H1 (cell line): ENCODE results near the gene ASF1A. TPM values are rescaled to one million over a fixed set of nuclear protein-coding genes. Genes with fewer than 3 reads are reported as not detected.
"Not testable (repeated sequence)": the region's sequence is repeated elsewhere in the genome, so short reads cannot be mapped to it uniquely, and the experiment has no call there.

Source experiments
- CTCF ChIA-PET: fragments of 300-600 bp; sonication (Branson Sonifier 250); formaldehyde crosslinking; loops from one replicate; lab custom pipeline; 2021; ENCODE audit not compliant: partially characterized antibody; lab: Charles Lee
- POLR2A ChIA-PET: fragments of 300-600 bp; sonication (Branson Sonifier 250); formaldehyde crosslinking; loops from one replicate; lab custom pipeline; 2021; ENCODE audit warnings: inconsistent platforms; ENCODE audit not compliant: partially characterized antibody; lab: Charles Lee
- DNase-seq, 2 experiments: peaks; one replicate each; pipeline versions ENCODE4 v3.0.0 to v3.0.0-alpha.2; 2010 to 2022; ENCODE audit warnings: low spot score in 2 of 2, low read depth in 1 of 2, mixed read lengths in 1 of 2
- FAIRE-seq: peaks from 2 replicates; lab custom pipeline; 2011; peaks lifted over from hg19 to GRCh38; lab: Jason Lieb, UNC
- H2AFZ ChIP-seq: 2 replicates; pipeline ENCODE4 v1.8.1; 2012; ENCODE audit warnings: low read length, inconsistent platforms
- H2AK5ac ChIP-seq: 2 replicates; pipeline ENCODE4 v1.6.1; 2013; ENCODE audit warnings: low read depth, low read length
- H2BK120ac ChIP-seq: replicated peaks from 2 replicates; pipeline ENCODE3; 2013; ENCODE audit warnings: low read depth, low read length, inconsistent platforms
- H2BK12ac ChIP-seq: 2 replicates; pipeline ENCODE4 v1.6.1; 2013; ENCODE audit warnings: low read depth, low read length
- H2BK15ac ChIP-seq: 2 replicates; pipeline ENCODE4 v1.6.1; 2013; ENCODE audit warnings: low read length
- H2BK20ac ChIP-seq: 2 replicates; pipeline ENCODE4 v1.6.1; 2013; ENCODE audit warnings: low read length
- H2BK5ac ChIP-seq: 2 replicates; pipeline ENCODE4 v1.6.1; 2013; ENCODE audit warnings: low read depth, low read length
- H3K14ac ChIP-seq: 2 replicates; pipeline ENCODE4 v1.6.1; 2013; ENCODE audit warnings: inconsistent platforms; ENCODE audit not compliant: insufficient read length
- H3K18ac ChIP-seq: 2 replicates; pipeline ENCODE4 v1.6.1; 2013; ENCODE audit warnings: low read length; ENCODE audit errors: extremely low read depth
- H3K23ac ChIP-seq: 2 replicates; pipeline ENCODE4 v1.6.1; 2013; ENCODE audit warnings: inconsistent platforms; ENCODE audit not compliant: insufficient read length
- H3K23me2 ChIP-seq: 2 replicates; pipeline ENCODE4 v1.6.1; 2013; ENCODE audit warnings: low read depth, low read length
- H3K27ac ChIP-seq: 2 replicates; pipeline ENCODE4 v1.6.1; 2011; ENCODE audit warnings: low read depth, low read length, inconsistent platforms
- H3K27me3 ChIP-seq, 4 experiments: replicated peaks in 1 of 4; 1 replicate in 1 of 4; 2 replicates in 3 of 4; pipeline versions ENCODE4 v1.6.1 to v1.8.1; 2011 to 2013; ENCODE audit warnings: low read length in 3 of 4, mild to moderate bottlenecking in 3 of 4, inconsistent platforms in 2 of 4, mixed read lengths in 2 of 4, moderate library complexity in 1 of 4; ENCODE audit not compliant: control insufficient read depth in 3 of 4, insufficient read depth in 3 of 4; ENCODE audit errors: extremely low read depth in 1 of 4
- H3K36me3 ChIP-seq, 4 experiments: 2 replicates each; pipeline versions ENCODE4 v1.6.1 to v1.8.1; 2011 to 2013; ENCODE audit warnings: mild to moderate bottlenecking in 4 of 4, low read length in 3 of 4, moderate library complexity in 2 of 4, control low read depth in 1 of 4, inconsistent platforms in 1 of 4; ENCODE audit not compliant: insufficient read depth in 4 of 4, control insufficient read depth in 2 of 4
- H3K4ac ChIP-seq: replicated peaks from 2 replicates; pipeline ENCODE3; 2013; ENCODE audit warnings: low read length, low read depth, mixed read lengths, inconsistent platforms; ENCODE audit not compliant: insufficient read length
- H3K4me1 ChIP-seq, 4 experiments: replicated peaks in 1 of 4; 1 replicate in 1 of 4; 2 replicates in 3 of 4; pipeline versions ENCODE4 v1.6.1 to v1.8.1; 2011 to 2013; ENCODE audit warnings: low read length in 3 of 4, inconsistent platforms in 2 of 4, mixed read lengths in 1 of 4; ENCODE audit not compliant: insufficient read depth in 4 of 4, control insufficient read depth in 3 of 4
- H3K4me2 ChIP-seq, 2 experiments: 2 replicates each; pipeline versions ENCODE4 v1.6.1 to v1.8.1; 2011 to 2013; ENCODE audit warnings: low read depth in 2 of 2, low read length in 2 of 2, control low read depth in 1 of 2, inconsistent platforms in 1 of 2, mild to moderate bottlenecking in 1 of 2; ENCODE audit not compliant: insufficient read depth in 1 of 2
- H3K4me3 ChIP-seq, 4 experiments: fragments of 200-600, 300-600 bp in 1 of 4; sonication (generic), shearing (Covaris generic), sonication (Bioruptor Twin) in 1 of 4; 2 replicates each; pipeline versions ENCODE4 v1.5.1 to v1.8.1; 2011 to 2016; ENCODE audit warnings: low read length in 4 of 4, low read depth in 3 of 4, control low read depth in 2 of 4, inconsistent platforms in 2 of 4, mild to moderate bottlenecking in 2 of 4, mixed read lengths in 1 of 4, moderate library complexity in 1 of 4; ENCODE audit not compliant: insufficient read depth in 2 of 4; ENCODE audit errors: extremely low read depth in 1 of 4
- H3K56ac ChIP-seq: replicated peaks from 2 replicates; pipeline ENCODE3; 2013; ENCODE audit warnings: low read depth, mild to moderate bottlenecking, mixed read lengths, low read length, inconsistent platforms; ENCODE audit not compliant: insufficient read length
- H3K79me1 ChIP-seq: 2 replicates; pipeline ENCODE4 v1.6.1; 2013; ENCODE audit warnings: low read depth, low read length, control low read depth
- H3K79me2 ChIP-seq, 2 experiments: 2 replicates each; pipeline versions ENCODE4 v1.6.1 to v1.8.1; 2012 to 2013; ENCODE audit warnings: low read length in 2 of 2, mild to moderate bottlenecking in 2 of 2, inconsistent platforms in 1 of 2; ENCODE audit not compliant: insufficient read depth in 2 of 2, control insufficient read depth in 1 of 2
- H3K9ac ChIP-seq, 4 experiments: replicated peaks in 1 of 4; 1 replicate in 1 of 4; 2 replicates in 3 of 4; pipeline versions ENCODE4 v1.6.1 to v1.8.1; 2011 to 2013; ENCODE audit warnings: low read depth in 3 of 4, low read length in 3 of 4, control low read depth in 2 of 4, mild to moderate bottlenecking in 2 of 4, moderate library complexity in 2 of 4, inconsistent platforms in 1 of 4; ENCODE audit errors: extremely low read depth in 1 of 4
- H3K9me3 ChIP-seq, 2 experiments: 2 replicates each; pipeline versions ENCODE4 v1.6.1 to v1.8.1; 2012 to 2013; ENCODE audit warnings: mild to moderate bottlenecking in 2 of 2, moderate library complexity in 2 of 2, control low read depth in 1 of 2, inconsistent platforms in 1 of 2, low read depth in 1 of 2, low read length in 1 of 2, mixed read lengths in 1 of 2; ENCODE audit not compliant: insufficient read depth in 2 of 2
- H4K20me1 ChIP-seq, 2 experiments: replicated peaks in 1 of 2; 2 replicates each; pipeline versions ENCODE3 to v1.8.1; 2011 to 2013; ENCODE audit warnings: inconsistent platforms in 2 of 2, low read length in 2 of 2, mild to moderate bottlenecking in 1 of 2; ENCODE audit not compliant: insufficient read depth in 2 of 2, control insufficient read depth in 1 of 2
- H4K5ac ChIP-seq: 2 replicates; pipeline ENCODE4 v1.6.1; 2013; ENCODE audit warnings: low read length, low read depth, mixed read lengths, inconsistent platforms; ENCODE audit not compliant: insufficient read length
- H4K8ac ChIP-seq: 2 replicates; pipeline ENCODE4 v1.8.0; 2013; ENCODE audit warnings: mild to moderate bottlenecking, moderate library complexity, low read length, inconsistent platforms; ENCODE audit not compliant: insufficient read depth; ENCODE audit errors: extremely low read depth
- H4K91ac ChIP-seq: replicated peaks from 2 replicates; pipeline ENCODE3; 2013; ENCODE audit warnings: low read length, mixed read lengths, inconsistent platforms; ENCODE audit not compliant: insufficient read length
- CTBP2 ChIP-seq: IDR thresholded peaks from 2 replicates; pipeline ENCODE4 v1.7.0; 2011; ENCODE audit warnings: borderline replicate concordance, mild to moderate bottlenecking, moderate library complexity, mixed read lengths, low read length; ENCODE audit not compliant: insufficient read depth, insufficient read length
- NANOG ChIP-seq: IDR thresholded peaks from 2 replicates; pipeline ENCODE4 v1.6.1; 2011; ENCODE audit warnings: low read length, low read depth, mild to moderate bottlenecking, inconsistent platforms; ENCODE audit not compliant: insufficient read depth, poor library complexity, severe bottlenecking
- POLR2A ChIP-seq, 2 experiments: IDR thresholded peaks; 1 replicate in 1 of 2; 2 replicates in 1 of 2; pipeline ENCODE4 v1.6.1; 2011; ENCODE audit warnings: low read depth in 2 of 2, low read length in 2 of 2, mild to moderate bottlenecking in 2 of 2; ENCODE audit errors: control extremely low read depth in 1 of 2
- POLR2AphosphoS5 ChIP-seq: IDR thresholded peaks from 2 replicates; pipeline ENCODE4 v1.6.1; 2011; ENCODE audit warnings: low read depth, low read length
- USF2 ChIP-seq: IDR thresholded peaks from 2 replicates; pipeline ENCODE4 v1.6.1; 2011; ENCODE audit warnings: low read length, improper control_type of control experiment
- YY1 ChIP-seq: IDR thresholded peaks from 2 replicates; pipeline ENCODE4 v1.6.1; 2011; ENCODE audit warnings: low read depth, mild to moderate bottlenecking, low read length
- WGBS, 2 experiments: shearing (Covaris generic) in 1 of 2; methylation state at CpG; one replicate each; pipeline versions ENCODE4 v1.1.6 to v1.1.7; 2013 to 2015; ENCODE audit warnings: low lambda C conversion rate in 2 of 2, mixed read lengths in 2 of 2, inconsistent platforms in 1 of 2, low coverage in 1 of 2, missing lambda C conversion rate in 1 of 2; ENCODE audit not compliant: insufficient replicate concordance in 2 of 2, insufficient coverage in 1 of 2, insufficient read length in 1 of 2; ENCODE audit errors: extremely low coverage in 1 of 2, missing lambda C conversion rate in 1 of 2; 5-methylcytosine and 5-hydroxymethylcytosine counted together
- polyA plus RNA-seq, 7 experiments: library from polyadenylated mRNA; depleted of rRNA in 3 of 7; stranded (reverse) in 5 of 7; unstranded in 2 of 7; fragments of >200 nt in 5 of 7; fragments of 200-250 nt in 2 of 7; gene quantifications; 1 replicate in 5 of 7; 2 replicates in 1 of 7; 4 replicates in 1 of 7; pipeline versions ENCODE4 v1.2.1 to v1.2.3, GENCODE V29; 2011 to 2013; ENCODE audit warnings: missing spikeins in 2 of 7, mixed read lengths in 2 of 7
- total RNA-seq: library from RNA; stranded (reverse); fragmentation: NEBNext Ultra II Directional; extraction: Animal tissue kit (Norgen Biotek cat#: 25700); gene quantifications from 2 replicates; pipeline ENCODE4 v1.2.1, GENCODE V29; 2021

ASF1A gene
- total and polyA plus RNA-seq, 2 of the 8 experiments (the other 6 are each of a cell fraction or from before 2014, with no cell fraction given) = 11.4 to 50.2 TPM

GRCh38 chr6:118867181-118867580 lies 26.8 kb upstream of the ASF1A start (continued):
- TF ChIP-seq NANOG (no peak), POLR2A (IDR thresholded peaks at IDR 0.05; ENCODE audit: control extremely low read depth in 1 of 2, low read depth in 2 of 2, low read length in 2 of 2) (no peak), CTBP2 (no peak), YY1 (no peak), USF2 (no peak), POLR2AphosphoS5 (no peak)

GRCh38 chr6:118868901-118869300 lies 25.1 kb upstream of the ASF1A start:
- H3K27me3 ChIP-seq = not testable (repeated sequence)
- WGBS, 2 experiments = 94% methylated on average over 2 of the region's 2 CpGs; no CpG with 5 or more reads in 1 of the 2 experiments

More at GRCh38 chr6:118868901-118869300, 25.1 kb upstream of the ASF1A start:
- H3K23ac ChIP-seq, DNase-seq, H3K9ac ChIP-seq, H3K9me3 ChIP-seq, H2BK15ac ChIP-seq, H2AFZ ChIP-seq, H2BK12ac ChIP-seq, H3K4ac ChIP-seq, H2BK120ac ChIP-seq, H3K56ac ChIP-seq, H2BK20ac ChIP-seq, H3K14ac ChIP-seq, POLR2A ChIA-PET, H3K23me2 ChIP-seq, H3K4me2 ChIP-seq, H3K4me3 ChIP-seq, H4K91ac ChIP-seq, FAIRE-seq, H4K5ac ChIP-seq, H2BK5ac ChIP-seq, H4K20me1 ChIP-seq, H3K18ac ChIP-seq, H3K36me3 ChIP-seq, H3K79me1 ChIP-seq, H3K27ac ChIP-seq, H3K79me2 ChIP-seq, H4K8ac ChIP-seq, H3K4me1 ChIP-seq, H2AK5ac ChIP-seq, CTCF ChIA-PET: not testable (repeated sequence)
